Esophagus muscularis mucosa (tissue), 4 donors: ENCODE results near the gene TAAR2. TPM values are rescaled to one million over a fixed set of nuclear protein-coding genes. Genes with fewer than 3 reads are reported as not detected.
"Not testable (repeated sequence)": the region's sequence is repeated elsewhere in the genome, so short reads cannot be mapped to it uniquely, and the experiment has no call there.

Experiments used
- DNase-seq: peaks from one replicate; pipeline ENCODE4 v3.0.0-alpha.2; 2017; ENCODE audit errors: extremely low spot score
- H3K27ac ChIP-seq, 4 donors: fragments of 200-600 bp; sonication (generic); replicated peaks in 1 of 4; 1 replicate in 3 of 4; 2 replicates in 1 of 4; pipeline ENCODE4 v1.5.1; 2016 to 2019; ENCODE audit warnings: mild to moderate bottlenecking in 1 of 4
- H3K27me3 ChIP-seq, 4 donors: fragments of 200-600 bp; sonication (generic); one replicate each; pipeline versions ENCODE4 v1.5.1 to v1.6.0; 2016 to 2019
- H3K36me3 ChIP-seq, 4 donors: fragments of 200-600 bp; sonication (generic); one replicate each; pipeline ENCODE4 v1.5.1; 2016 to 2019
- H3K4me1 ChIP-seq, 4 donors: fragments of 200-600 bp; sonication (generic); one replicate each; pipeline ENCODE4 v1.5.1; 2016 to 2019
- H3K4me3 ChIP-seq, 4 donors: fragments of 200-600 bp; sonication (generic); 1 replicate in 2 of 4; 2 replicates in 2 of 4; pipeline ENCODE4 v1.5.1; 2016 to 2019; ENCODE audit warnings: mild to moderate bottlenecking in 4 of 4, moderate library complexity in 1 of 4
- H3K9me3 ChIP-seq, 4 donors: fragments of 200-600 bp; sonication (generic); 1 replicate in 3 of 4; 2 replicates in 1 of 4; pipeline ENCODE4 v1.5.1; 2016 to 2019
- EP300 ChIP-seq: sonication (generic); formaldehyde crosslinking; IDR thresholded peaks from one replicate; pipeline ENCODE4 v1.6.1; 2017; ENCODE audit warnings: antibody characterized with exemption
- POLR2A ChIP-seq: fragments of 450-650 bp; IDR thresholded peaks from one replicate; pipeline ENCODE4 v1.6.1; 2017; ENCODE audit warnings: antibody characterized with exemption, moderate library complexity, mild to moderate bottlenecking, low read depth
- POLR2AphosphoS5 ChIP-seq, 2 donors: sonication (generic); formaldehyde crosslinking; IDR thresholded peaks; one replicate each; pipeline ENCODE4 v1.6.1; 2017; ENCODE audit warnings: antibody characterized with exemption in 2 of 2
- WGBS: methylation state at CpG from one replicate; pipeline ENCODE4 v1.1.5; 2018; 5-methylcytosine and 5-hydroxymethylcytosine counted together
- intact Hi-C: fragments of 100-400 bp; cut with DNase I; formaldehyde crosslinking; loops from one replicate; pipeline ENCODE4 v1.15.1; 2023
- total RNA-seq, 4 donors: library from RNA; depleted of rRNA; stranded (reverse); fragments of >200 nt; gene quantifications; one replicate each; pipeline versions ENCODE4 v1.1.0 to v1.2.1, GENCODE V29; 2016
- TF ChIP-seq, protein P1 (sequence below), 3 experiments: fragments of 200-600 bp in 2 of 3; fragments of 450-650 bp in 1 of 3; sonication (generic) in 2 of 3; IDR thresholded peaks; one replicate each; pipeline ENCODE4 v1.5.1; 2017 to 2019; ENCODE audit warnings: antibody characterized with exemption in 3 of 3, mild to moderate bottlenecking in 2 of 3, moderate library complexity in 1 of 3

Gene TAAR2
- total RNA-seq, 4 donors from 2014 or later, result not detected

- Histone ChIP-seq H3K9me3 (no peaks in the 10 kb centered on the region), H3K4me3 (no peak overlapping the region), H3K27ac (no peak overlapping the region), H3K4me1 (no peaks in the 10 kb centered on the region), H3K36me3 (no peaks in the 10 kb centered on the region), H3K27me3 (no peaks in the 10 kb centered on the region)
- WGBS, result 90% methylated on average over 5 of the region's 5 CpGs
- TF ChIP-seq POLR2A (no peak), POLR2AphosphoS5 (IDR thresholded peaks at IDR 0.05) (no peak), EP300 (no peak)
- TF ChIP-seq, protein P1, sequence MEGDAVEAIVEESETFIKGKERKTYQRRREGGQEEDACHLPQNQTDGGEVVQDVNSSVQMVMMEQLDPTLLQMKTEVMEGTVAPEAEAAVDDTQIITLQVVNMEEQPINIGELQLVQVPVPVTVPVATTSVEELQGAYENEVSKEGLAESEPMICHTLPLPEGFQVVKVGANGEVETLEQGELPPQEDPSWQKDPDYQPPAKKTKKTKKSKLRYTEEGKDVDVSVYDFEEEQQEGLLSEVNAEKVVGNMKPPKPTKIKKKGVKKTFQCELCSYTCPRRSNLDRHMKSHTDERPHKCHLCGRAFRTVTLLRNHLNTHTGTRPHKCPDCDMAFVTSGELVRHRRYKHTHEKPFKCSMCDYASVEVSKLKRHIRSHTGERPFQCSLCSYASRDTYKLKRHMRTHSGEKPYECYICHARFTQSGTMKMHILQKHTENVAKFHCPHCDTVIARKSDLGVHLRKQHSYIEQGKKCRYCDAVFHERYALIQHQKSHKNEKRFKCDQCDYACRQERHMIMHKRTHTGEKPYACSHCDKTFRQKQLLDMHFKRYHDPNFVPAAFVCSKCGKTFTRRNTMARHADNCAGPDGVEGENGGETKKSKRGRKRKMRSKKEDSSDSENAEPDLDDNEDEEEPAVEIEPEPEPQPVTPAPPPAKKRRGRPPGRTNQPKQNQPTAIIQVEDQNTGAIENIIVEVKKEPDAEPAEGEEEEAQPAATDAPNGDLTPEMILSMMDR (IDR thresholded peaks at IDR 0.05), result no peak
- intact Hi-C loops, result no loop called here
- no peak for DNase-seq
These were observed 16.4 kb downstream of the TAAR2 start for GRCh38 chr6:132607544-132608233.

GRCh38 chr6:132604635-132605152 is 19.4 kb downstream of the TAAR2 start:
- H3K4me3 ChIP-seq, result no peak overlapping the region
- H3K27me3 ChIP-seq, result no peaks in the 10 kb centered on the region
- DNase-seq, result no peak
- no peaks in the 10 kb centered on the region for H3K9me3 ChIP-seq
- no peaks in the 10 kb centered on the region for H3K4me1 ChIP-seq
- TF ChIP-seq, protein P1 (IDR thresholded peaks at IDR 0.05), result no peak
- TF ChIP-seq EP300 (no peak), POLR2A (no peak), POLR2AphosphoS5 (IDR thresholded peaks at IDR 0.05) (no peak)
- 74% methylated on average over 8 of the region's 8 CpGs for WGBS
- intact Hi-C loops, result no loop called here
- no peak overlapping the region for H3K27ac ChIP-seq
- H3K36me3 ChIP-seq, result no peaks in the 10 kb centered on the region

DNA sequence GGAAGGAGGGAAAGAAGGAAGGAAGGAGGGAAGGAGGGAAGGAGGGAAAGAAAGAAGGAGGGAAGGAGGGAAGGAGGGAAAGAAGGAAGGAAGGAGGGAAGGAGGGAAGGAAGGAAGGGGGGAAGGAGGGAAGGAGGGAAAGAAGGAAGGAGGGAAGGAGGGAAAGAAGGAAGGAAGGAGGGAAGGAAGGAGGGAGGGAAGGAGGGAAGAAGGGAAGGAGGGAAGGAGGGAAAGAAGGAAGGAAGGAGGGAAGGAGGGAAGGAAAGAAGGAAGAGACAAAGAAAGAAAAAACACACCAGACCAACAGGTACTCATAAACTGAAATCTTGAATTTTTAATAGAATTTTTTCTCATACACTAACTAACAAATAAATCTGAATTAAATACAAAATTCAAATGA is 23.2 kb downstream of the TAAR2 start:
- H3K4me3 ChIP-seq, intact Hi-C loops, H3K4me1 ChIP-seq, H3K36me3 ChIP-seq, H3K27ac ChIP-seq, H3K9me3 ChIP-seq, H3K27me3 ChIP-seq, DNase-seq: not testable (repeated sequence)

GRCh38 chr6:132598473-132598872 is 25.6 kb downstream of the TAAR2 start:
- H3K4me1 ChIP-seq, result no peaks in the 10 kb centered on the region
- intact Hi-C loops, result no loop called here
- DNase-seq, result no peak
- H3K27me3 ChIP-seq, result peaks cover 0 to 7% (median 0%) of the 10 kb centered on the region in 4 donors
- no peak overlapping the region for H3K4me3 ChIP-seq
- H3K36me3 ChIP-seq, result no peaks in the 10 kb centered on the region
- WGBS, result 49% methylated on average over 3 of the region's 3 CpGs
- TF ChIP-seq POLR2A (no peak), POLR2AphosphoS5 (IDR thresholded peaks at IDR 0.05) (no peak), EP300 (no peak)
- TF ChIP-seq, protein P1 (IDR thresholded peaks at IDR 0.05), result no peak
- no peaks in the 10 kb centered on the region for H3K9me3 ChIP-seq
- no peak overlapping the region for H3K27ac ChIP-seq

DNA sequence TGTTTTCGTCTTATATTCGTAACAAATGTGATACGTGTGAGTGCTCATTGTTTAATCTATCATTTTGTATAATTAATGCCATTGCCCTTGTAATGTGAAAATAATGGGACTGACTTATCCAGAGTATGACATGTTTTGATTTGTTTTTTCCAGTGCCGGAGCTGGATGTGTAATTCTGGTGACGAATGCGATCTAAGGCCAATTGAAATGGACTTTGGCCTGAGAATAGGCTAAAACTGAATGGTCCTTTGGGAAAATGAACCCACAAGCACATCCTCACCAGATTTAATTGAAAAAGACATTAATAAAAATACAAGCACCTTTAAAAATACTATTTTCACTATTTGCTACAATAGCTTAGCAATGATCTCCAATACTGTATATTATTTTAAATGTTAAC is 27.9 kb downstream of the TAAR2 start:
- H3K9me3 ChIP-seq, result no peaks in the 10 kb centered on the region
- TF ChIP-seq, protein P1 (IDR thresholded peaks at IDR 0.05), result no peak
- TF ChIP-seq POLR2A, result no peak
- TF ChIP-seq POLR2AphosphoS5 (IDR thresholded peaks at IDR 0.05), result no peak
- TF ChIP-seq EP300, result no peak
- H3K27ac ChIP-seq, result no peak overlapping the region
- 59% methylated on average over 6 of the region's 6 CpGs for WGBS
- no peaks in the 10 kb centered on the region for H3K36me3 ChIP-seq
- H3K4me3 ChIP-seq, result no peak overlapping the region
- H3K4me1 ChIP-seq, result no peaks in the 10 kb centered on the region
- intact Hi-C loops, result no loop called here
- H3K27me3 ChIP-seq, result peaks cover 0 to 7% (median 0%) of the 10 kb centered on the region in 4 donors
- DNase-seq, result no peak
